HG02885 (cell line): ENCODE data around the gene PRDM16.

ENCODE experiments used
- ATAC-seq: cut with Tn5 transposase; IDR thresholded peaks from one replicate; pipeline ENCODE4 v1.9.1; 2021; ENCODE audit warnings: mild to moderate bottlenecking; ENCODE audit not compliant: unreplicated experiment, poor library complexity

The PRDM16 gene

DNA sequence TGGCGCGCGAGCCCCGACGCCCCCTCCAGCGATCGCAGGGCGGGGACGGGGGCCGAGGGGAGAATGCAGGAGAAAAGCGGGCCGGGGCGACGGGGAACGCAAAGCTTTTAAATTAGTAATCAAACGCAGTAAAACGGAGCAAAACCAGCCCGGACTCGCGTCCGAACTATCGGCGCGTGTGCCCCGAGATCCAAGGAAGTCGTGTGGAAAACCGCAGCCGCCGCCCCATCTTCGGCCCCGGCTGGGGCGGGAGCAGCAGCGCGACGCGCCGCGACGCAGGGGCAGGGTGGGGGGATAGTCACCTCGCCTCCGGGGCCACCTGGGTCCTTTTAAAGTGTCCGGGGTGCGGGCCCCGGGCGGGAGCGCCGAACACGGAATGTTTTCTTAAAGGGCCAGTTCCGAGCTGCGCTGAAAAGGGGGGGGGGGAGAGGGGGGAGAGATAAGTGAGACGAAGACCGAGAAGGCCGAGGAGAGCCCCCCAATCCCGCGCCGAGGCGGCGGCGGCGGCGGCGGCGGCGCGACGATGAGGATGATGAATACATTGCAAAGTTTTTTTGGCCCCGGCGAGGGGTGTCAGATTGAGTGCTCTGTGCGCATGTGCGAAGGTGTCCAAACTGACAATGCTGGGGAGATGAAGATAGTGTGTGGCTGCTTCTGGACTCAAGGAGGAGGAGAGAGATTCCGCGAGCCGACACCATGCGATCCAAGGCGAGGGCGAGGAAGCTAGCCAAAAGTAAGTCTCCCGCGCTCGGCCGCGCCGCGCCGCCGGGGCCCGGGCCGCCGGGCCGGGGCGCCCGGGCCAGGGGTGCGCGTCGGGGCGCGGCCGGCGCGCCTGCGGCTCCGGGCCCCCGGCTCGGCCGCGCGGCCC, at the start of gene PRDM16:
Gene PRDM16 (plus strand): TSS at position 640 of the 868 bp plus-strand sequence. CDS start 57 bp downstream, at position 697.
- ATAC-seq: no peak

DNA sequence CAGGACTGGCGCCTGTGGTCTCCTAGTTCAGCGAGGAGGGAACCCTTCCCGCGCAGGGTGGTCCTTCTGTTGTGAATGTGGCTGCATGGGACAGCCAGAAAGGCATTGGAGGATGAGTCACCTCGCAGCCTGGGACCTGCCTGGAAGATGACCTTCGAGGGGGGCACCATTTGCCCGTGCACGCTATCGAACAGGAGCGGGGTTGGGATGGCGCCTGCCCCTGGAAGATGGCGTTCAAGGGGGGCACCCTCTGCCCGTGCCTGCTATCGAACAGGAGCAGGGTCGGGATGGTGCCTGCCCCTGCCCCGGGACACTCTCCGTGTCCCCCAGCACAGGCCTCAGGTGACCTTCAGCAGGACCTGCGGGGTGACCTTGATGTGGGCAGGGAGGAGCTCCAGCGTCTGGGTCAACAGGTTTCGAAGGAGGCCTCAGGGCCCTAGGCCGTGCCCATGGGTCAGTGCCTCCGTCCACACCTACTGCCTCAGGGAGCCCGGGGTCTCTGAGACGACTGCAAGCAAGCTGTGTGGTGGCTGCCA, 49.4 kb upstream of the PRDM16 start:
- ATAC-seq: no peak

DNA sequence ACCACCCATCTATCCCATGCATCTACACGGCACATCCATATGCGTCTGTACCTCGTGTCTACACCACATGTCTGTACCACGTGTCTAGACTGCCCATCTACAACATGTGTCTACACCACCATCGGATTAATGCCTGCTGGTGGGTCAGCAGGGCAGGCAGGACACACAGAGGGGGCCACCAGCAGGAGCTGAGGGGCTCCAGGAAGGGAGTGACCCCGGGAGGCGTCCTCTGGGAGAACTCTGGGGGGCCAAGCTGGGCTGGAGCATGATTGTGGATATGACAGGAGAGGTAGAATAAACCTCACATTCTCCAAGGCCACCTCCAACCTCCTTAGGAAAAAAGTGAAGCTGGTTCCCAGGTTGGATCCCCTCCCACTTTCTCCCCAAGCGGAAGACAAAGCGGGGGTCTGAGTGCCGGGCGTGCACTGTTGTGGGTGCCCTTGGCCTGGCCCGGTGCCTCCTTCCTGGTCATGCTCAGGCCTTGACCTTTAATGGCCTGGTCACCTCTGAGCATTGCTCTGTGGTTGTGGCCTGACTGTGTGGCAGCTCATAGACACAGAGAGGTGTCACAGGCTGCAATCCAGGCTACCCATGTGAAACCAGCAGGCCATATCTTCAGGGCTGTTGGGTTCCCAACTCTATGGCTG, 48.6 kb upstream of the PRDM16 start:
- no peak for ATAC-seq

DNA sequence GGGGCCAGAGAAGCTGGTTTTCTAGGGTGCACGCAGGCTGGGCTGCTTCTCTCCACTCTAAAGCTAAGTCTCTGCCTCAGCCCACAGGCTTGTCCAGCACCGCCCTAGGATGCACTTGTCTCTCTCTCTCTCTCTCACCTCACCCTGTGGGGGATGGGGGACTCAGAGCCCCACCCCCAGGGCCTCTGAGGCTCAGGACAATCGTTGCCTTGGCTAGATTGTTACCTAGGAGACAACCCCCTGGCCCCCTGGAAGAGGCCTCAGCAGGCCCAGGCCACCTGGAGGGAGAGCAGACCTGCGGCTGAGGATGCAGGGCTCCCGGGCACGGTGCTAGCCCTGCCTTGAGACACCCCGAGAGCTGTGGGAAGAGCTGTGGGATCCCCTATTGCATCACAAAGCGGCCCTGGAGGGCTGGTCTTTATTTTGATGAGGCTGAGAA, 47.8 kb upstream of the PRDM16 start, which contains the start of gene ACTRT2:
Gene ACTRT2 (plus strand): TSS at position 235 of the 439 bp plus-strand sequence. CDS start 220 bp downstream, outside the sequence.
- no peak for ATAC-seq

DNA sequence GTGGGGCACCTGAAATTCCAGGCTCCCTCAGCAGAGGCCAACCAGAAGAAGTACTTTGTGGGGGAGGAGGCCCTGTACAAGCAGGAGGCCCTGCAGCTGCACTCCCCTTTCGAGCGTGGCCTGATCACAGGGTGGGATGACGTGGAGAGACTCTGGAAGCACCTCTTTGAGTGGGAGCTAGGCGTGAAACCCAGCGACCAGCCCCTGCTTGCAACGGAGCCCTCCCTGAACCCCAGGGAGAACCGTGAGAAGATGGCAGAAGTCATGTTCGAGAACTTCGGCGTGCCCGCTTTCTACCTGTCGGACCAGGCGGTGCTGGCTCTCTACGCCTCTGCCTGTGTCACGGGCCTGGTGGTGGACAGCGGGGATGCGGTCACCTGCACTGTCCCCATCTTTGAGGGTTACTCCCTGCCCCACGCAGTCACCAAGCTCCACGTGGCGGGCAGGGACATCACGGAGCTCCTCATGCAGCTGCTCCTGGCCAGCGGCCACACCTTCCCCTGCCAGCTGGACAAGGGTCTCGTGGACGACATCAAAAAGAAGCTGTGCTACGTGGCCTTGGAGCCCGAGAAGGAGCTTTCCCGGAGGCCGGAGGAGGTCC, 47.1 kb upstream of the PRDM16 start:
- ATAC-seq: no peak

DNA sequence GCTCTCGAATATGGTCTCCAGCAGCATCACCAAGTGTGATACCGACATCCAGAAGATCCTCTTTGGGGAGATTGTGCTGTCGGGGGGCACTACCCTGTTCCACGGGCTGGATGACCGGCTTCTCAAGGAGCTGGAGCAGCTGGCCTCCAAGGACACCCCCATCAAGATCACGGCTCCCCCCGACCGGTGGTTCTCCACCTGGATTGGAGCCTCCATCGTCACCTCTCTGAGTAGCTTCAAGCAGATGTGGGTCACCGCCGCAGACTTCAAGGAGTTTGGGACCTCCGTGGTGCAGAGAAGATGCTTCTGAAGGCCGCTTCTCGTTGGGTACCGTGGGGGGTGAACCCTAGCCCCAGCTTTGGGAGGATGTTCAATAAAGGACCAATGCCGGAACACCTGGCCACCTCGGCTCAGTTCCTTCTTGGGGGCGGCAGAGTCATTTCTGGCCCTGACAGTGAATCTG, 46.5 kb upstream of the PRDM16 start:
- no peak for ATAC-seq

DNA sequence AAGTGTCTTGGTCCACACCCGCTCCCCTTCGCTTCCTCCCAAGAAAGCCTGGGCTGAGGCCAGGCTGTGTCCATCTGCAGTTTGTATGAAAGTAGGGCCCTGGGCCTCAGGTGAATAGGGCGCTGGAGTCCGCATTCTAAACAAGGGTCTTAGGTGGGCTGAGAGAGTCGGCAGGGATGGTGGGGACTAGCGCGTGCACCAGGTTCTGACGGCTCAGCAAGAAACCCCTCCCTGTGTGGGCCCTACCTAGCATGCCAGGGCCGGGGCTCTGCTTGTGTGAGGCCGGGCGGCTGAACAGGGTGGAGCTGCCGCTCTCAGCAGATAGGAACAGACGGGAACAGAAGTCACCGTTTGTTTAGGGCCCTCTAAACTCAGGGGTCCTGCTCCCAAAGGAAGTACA, 46.0 kb upstream of the PRDM16 start:
- no peak for ATAC-seq

DNA sequence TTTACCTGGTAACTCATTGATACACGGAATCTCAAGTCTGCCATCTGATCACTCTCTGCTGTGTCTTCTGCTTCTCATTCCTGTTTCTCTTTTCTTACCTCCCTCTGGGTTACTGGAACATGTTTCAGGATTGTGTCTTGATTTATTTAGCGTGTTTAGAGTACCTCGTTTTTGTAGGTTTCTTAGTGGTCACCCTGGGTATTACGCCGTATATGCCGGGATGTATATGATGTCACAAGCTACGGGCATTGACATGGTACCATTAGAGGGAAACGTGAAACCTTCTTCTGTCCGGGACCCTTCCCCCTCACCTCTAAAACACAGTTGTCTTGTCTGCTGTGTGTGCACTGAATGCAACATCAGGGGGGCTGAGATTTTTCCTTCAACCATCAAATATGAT, 45.0 kb upstream of the PRDM16 start:
- ATAC-seq: no peak

DNA sequence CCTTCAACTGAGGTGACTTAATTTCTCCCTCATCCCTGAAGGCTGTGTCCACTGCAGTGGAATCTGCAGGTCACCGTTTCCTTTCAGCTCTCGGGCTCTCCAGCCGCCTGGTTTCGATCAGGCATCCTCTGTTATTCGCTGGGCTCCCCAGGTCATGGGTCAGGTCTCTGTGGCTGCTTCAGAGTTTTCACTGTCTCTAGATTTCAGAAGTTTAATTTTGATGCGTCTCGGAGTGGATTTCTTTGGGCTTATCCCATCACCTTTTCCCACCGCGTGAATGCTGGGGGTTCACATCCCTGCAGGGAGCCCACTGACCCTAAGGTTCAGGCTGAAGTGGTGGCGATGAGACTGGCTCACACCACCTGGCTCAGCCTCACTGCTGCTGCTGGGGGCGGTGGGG, 44.4 kb upstream of the PRDM16 start:
- ATAC-seq: no peak

DNA sequence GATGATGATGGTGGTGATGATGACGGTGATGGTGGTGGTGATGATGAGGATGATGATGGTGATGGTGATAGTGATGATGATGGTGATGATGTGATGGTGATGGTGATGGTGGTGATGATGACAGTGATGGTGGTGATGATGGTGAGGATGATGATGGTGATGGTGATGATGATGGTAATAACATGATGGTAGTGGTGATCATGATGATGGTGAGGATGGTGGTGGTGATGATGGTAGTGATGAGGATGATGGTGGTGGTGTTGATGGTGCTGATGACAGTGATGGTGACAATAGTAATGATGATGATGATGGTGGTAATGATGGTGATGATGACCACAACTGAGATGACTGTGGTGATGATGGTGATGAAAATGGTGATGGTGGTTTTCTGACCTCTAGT, 42.9 kb upstream of the PRDM16 start:
- no peak for ATAC-seq

DNA sequence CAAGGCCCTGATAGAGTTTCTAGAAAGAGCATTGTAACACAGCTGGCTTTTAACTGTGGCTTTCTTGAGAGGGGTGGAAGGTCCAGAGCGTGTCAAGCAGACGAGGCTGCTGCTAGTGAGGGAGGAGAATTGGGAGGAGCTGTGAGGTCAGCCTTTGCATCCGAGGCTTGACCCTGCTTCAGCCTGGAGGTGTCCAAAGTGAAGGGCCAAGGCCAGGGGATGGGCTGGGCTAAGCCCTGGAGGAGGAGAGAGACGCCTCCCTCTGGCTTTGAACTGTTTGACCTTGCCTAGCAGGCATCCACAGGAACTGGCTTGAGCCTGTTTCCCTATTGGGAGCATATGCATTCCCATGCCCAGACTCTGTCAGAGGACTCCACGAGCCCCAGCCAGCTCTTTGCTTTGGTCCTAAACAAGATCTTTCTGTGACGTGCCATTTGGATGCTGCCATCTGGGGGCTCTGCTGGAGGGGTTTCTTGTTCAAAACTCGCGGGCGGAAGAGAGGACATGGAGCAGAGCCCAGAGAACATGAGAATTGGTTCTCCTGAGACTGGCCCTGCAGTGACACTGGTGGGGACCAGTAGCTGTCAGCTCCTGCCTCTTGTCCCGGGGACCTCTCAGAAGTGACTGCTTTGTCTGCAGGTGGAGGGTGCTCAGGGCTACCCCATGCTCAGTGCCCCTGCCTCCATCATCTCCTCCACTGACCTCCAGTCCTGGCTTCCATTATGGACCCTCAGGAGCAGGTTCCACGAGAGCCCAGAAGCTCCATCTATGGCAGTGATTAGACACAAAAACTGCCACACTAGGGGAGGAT, 42.2 kb upstream of the PRDM16 start:
- no peak for ATAC-seq

DNA sequence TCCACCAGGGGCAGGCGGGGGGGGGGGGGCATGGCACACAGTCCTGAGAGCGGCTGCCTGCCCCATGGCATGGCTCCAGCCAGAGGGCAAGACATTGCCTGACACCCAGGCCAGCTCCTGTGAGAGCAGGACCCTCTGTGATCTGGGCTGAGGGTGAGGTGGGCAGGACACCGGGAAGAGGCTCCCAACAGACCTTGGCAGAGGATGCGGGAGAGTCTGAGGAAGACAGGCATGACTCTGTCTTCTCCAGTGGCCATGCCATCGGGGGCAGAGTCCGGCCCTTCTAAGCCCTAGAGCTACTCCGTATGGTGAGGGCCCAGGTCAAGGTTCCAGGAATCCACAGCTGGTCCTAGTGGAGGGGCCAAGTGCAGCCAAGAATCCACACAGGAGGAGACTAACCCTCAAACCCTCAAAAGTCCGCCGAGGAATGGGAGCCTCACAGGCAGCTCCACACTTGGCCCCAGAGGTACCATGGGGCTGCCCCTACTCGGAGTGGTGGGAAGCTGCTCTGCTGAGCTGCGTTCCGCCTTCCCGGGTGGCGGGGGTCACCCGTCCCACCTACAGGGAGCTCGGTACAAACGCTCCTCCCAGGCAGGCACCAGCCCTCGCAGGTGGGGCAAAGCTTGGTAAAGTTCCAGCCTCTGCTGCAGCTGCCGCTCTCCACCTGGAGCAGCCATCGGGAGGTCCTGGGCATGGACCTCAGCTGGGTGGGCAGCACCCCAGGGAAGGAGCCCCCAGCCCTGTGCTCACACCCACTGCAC, 41.2 kb upstream of the PRDM16 start:
- no peak for ATAC-seq

DNA sequence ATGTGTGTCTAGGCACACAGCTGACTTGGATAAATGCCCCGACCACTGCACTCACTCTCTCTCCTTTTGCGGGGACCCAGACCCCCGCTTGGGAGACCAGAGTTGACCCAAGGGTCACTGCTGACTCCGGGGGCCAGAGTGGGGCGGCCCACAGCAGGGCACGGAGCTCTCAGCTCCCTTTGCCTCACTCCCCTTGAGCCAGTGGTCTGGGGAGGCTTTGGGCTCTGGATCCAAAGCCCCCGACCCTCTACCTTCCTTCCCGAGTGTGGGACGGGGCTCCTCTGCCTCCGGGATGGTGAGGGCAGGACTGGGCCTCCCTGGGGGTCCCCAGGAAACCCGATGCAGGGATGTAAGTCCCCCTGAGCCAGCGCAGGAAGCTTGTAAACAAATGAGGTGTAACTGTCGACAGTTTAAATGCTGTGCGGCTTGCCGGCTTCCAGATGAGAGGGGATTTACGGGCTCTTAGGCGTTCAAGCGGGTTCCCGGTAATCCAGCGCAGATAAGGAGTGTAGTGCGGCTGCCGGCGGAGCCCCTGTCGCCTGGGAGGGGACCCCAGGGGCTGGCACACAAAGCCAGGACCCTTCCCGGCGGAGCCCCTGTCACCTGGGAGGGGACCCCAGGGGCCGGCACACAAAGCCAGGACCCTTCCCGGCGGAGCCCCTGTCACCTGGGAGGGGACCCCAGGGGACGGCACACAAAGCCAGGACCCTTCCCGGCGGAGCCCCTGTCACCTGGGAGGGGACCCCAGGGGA, 40.3 kb upstream of the PRDM16 start:
- no peak for ATAC-seq

DNA sequence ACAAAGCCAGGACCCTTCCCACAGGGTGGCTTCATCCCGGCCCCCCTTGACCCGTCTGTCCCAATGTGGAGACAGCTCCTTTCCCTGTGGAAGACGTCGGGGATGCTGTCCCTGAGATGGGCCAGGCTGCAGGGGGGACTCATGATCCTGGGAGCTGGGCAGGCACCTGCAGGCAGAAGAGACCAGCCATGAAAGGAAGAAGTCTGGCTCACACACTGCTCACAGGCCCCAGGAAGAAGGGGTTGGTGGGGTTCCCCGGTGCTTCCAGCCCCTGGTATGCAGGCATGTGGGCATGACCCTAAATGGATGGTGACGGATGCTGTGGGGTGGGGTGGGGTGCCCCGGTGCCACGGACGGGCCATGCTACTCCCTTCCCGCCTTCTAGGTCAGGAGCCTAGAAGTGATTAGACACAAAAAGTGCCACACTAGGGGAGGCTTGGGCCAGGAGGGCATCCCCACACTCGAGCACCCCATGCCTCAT, 39.5 kb upstream of the PRDM16 start:
- no peak for ATAC-seq

DNA sequence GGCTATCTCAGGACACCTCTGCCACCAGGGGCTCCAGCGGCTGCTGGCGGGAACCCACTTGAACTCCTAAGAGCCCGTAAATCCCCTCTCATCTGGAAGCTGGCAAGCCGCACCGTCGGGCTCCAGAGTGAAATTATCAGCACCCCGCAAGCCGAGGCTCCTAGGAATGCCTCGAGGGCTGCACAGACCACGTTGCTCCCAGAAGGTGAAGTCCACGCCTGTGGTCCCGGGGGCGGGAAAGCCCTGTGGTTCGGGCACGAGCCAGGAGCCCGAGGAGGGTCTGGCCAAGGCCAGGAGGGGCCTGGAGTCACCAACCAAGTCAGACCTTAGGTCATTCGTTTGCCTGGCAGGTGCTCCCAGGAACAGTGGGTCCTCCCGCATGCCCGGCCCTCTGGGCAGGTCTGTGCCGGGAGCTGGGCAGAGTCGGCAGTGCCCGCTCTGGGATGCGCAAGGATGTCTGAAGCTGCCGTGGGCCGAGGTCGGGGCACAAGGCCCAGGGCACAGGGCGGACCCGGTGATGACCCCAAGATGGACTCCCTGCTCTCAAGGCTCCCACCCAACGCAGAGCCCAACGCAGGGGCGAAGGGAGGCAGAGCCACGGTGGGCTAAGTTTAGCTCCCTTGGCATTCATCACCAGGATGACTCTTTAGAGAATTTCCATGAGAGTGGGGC, 38.9 kb upstream of the PRDM16 start:
- ATAC-seq: no peak

DNA sequence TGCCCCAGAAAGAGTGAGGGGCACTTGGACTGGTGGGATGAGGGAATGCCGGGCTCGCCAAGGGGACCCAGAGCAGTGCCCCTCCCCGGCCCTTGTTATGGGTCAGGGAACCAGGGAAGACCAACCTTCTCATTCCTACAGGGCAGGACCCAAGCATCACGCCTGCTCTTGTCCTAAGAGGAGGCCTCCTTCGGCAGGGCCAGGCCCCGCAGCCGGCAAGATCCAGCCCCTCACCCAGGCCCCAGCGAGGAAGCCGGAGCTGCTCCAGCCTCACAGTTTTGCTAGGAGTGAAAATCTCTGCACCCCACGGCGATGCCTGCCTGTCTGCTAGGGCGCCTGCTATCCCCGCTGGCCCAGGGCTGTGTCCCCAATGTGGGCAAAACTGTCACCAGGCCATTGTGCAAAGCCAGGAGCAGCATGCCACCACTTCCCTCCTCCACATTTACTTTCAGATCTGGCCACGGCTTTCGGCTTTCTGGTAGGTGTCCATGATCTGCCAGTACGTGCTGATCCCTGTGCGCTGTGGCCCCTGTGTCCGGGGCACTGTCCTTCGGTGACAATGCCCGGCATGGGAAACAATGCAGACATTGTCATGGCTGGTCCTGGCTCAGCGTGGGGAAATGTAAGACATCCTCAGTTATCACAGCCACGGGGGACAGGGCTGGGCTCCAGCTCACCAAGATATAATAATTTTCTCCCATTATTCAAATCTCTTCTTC, 38.2 kb upstream of the PRDM16 start:
- ATAC-seq: no peak
